Chondrocyte (in vitro differentiated cells): ENCODE data around the gene PCDHGC4. TPM values are rescaled to one million over a fixed set of nuclear protein-coding genes. Genes with fewer than 3 reads are reported as not detected.

ENCODE experiments used
- DNase-seq: peaks from one replicate; pipeline ENCODE4 v3.0.0; 2021; ENCODE audit warnings: mixed read lengths, low spot score
- H3K27ac Mint-ChIP-seq: one replicate; pipeline ENCODE4 v1.8.0; 2021; ENCODE audit warnings: mild to moderate bottlenecking, moderate library complexity, mixed read lengths; ENCODE audit not compliant: unreplicated experiment
- H3K27me3 Mint-ChIP-seq: 2 replicates; pipeline ENCODE4 v1.8.0; 2021; ENCODE audit warnings: low read depth, mixed read lengths
- H3K36me3 Mint-ChIP-seq: 2 replicates; pipeline ENCODE4 v1.8.0; 2021; ENCODE audit warnings: low read depth, mixed read lengths
- H3K4me1 Mint-ChIP-seq: 2 replicates; pipeline ENCODE4 v1.8.0; 2021; ENCODE audit warnings: low read depth, mild to moderate bottlenecking, mixed read lengths
- H3K4me3 Mint-ChIP-seq: one replicate; pipeline ENCODE4 v1.8.0; 2021; ENCODE audit warnings: mild to moderate bottlenecking, moderate library complexity, mixed read lengths; ENCODE audit not compliant: unreplicated experiment
- H3K9me3 Mint-ChIP-seq: 2 replicates; pipeline ENCODE4 v1.8.0; 2021; ENCODE audit warnings: low read depth, mixed read lengths
- CTCF ChIP-seq: fragments of 200-600 bp; sonication (generic); IDR thresholded peaks from 2 replicates; pipeline ENCODE4 v1.5.0; 2021; ENCODE audit warnings: antibody characterized with exemption, mild to moderate bottlenecking, moderate library complexity
- total RNA-seq: library from RNA; stranded (reverse); gene quantifications from 3 replicates; pipeline ENCODE4 v1.2.1, GENCODE V29; 2021

PCDHGC4 gene
- total RNA-seq, 1 donor from 2014 or later, result 1.1 TPM

DNA sequence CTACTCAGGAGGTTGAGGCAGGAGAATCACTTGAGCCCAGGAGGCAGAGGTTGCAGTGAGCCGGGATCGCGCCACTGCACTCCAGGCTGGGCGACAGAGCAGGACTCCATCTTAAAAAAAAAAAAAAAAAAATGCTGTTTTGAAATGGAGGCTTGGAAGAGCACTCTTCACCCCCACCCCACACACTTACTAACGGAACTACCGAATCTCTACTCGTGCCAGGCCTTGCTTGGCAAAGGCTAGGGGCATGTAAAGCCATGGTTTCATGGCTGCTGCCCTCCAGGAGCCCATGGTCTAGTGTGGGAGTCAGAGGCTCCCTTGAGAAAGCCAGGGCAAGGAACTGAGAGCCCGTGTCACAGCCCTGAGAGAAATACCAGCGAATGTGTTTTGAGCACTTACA, 25.3 kb downstream of the PCDHGC4 start:
- no peak for TF ChIP-seq CTCF
- H3K27ac Mint-ChIP-seq, result peak overlapping the region; percentile 100
- H3K27me3 Mint-ChIP-seq, result no peaks in the 10 kb centered on the region
- H3K36me3 Mint-ChIP-seq, result peaks cover 6% of the 10 kb centered on the region
- H3K9me3 Mint-ChIP-seq, result no peaks in the 10 kb centered on the region
- peaks cover 75% of the 10 kb centered on the region for H3K4me1 Mint-ChIP-seq
- H3K4me3 Mint-ChIP-seq, result no peak overlapping the region
- DNase-seq, result no peak

- Mint-ChIP-seq H3K4me3 (no peak overlapping the region), H3K4me1 (peaks cover 83% of the 10 kb centered on the region), H3K27me3 (no peaks in the 10 kb centered on the region), H3K27ac (peak overlapping the region; percentile 100), H3K36me3 (peaks cover 6% of the 10 kb centered on the region), H3K9me3 (no peaks in the 10 kb centered on the region)
- DNase-seq, result no peak
- TF ChIP-seq CTCF, result no peak
These were observed 26.2 kb downstream of the PCDHGC4 start for GRCh38 chr5:141510850-141511601.

- TF ChIP-seq CTCF, result no peak
- no peak for DNase-seq
- Mint-ChIP-seq H3K4me3 (no peak overlapping the region), H3K4me1 (peaks cover 86% of the 10 kb centered on the region), H3K27ac (peak overlapping the region; percentile 98), H3K27me3 (no peaks in the 10 kb centered on the region), H3K36me3 (peaks cover 8% of the 10 kb centered on the region), H3K9me3 (no peaks in the 10 kb centered on the region)
These were observed 27.0 kb downstream of the PCDHGC4 start for GRCh38 chr5:141511771-141512325.

GRCh38 chr5:141512390-141512910, 27.6 kb downstream of the PCDHGC4 start:
- peaks cover 8% of the 10 kb centered on the region for H3K36me3 Mint-ChIP-seq
- H3K27me3 Mint-ChIP-seq, result no peaks in the 10 kb centered on the region
- H3K27ac Mint-ChIP-seq, result peak overlapping the region; percentile 98
- peak overlapping the region; percentile 73 for H3K4me3 Mint-ChIP-seq
- peaks cover 86% of the 10 kb centered on the region for H3K4me1 Mint-ChIP-seq
- TF ChIP-seq CTCF, result peak; percentile 90
- no peaks in the 10 kb centered on the region for H3K9me3 Mint-ChIP-seq
- no peak for DNase-seq

GRCh38 chr5:141512911-141513626, 28.2 kb downstream of the PCDHGC4 start:
- Mint-ChIP-seq H3K36me3 (peaks cover 9% of the 10 kb centered on the region), H3K9me3 (no peaks in the 10 kb centered on the region), H3K27me3 (no peaks in the 10 kb centered on the region), H3K4me3 (peak overlapping the region; percentile 73), H3K27ac (peak overlapping the region; percentile 98), H3K4me1 (peaks cover 86% of the 10 kb centered on the region)
- TF ChIP-seq CTCF, result no peak
- DNase-seq, result no peak
